A673 (cell line): ENCODE data around the gene ABI1. TPM values are rescaled to one million over a fixed set of nuclear protein-coding genes. Genes with fewer than 3 reads are reported as not detected.

Experiments
- BruUV-seq: library from RNA; stranded (reverse); fragments of 400-500 nt; replicated peaks from 2 replicates; lab custom pipeline; 2021; lab: Mats Ljungman, UMichigan
- CTCF ChIA-PET: fragments of 300-600 bp; sonication (Branson Sonifier 250); formaldehyde crosslinking; loops from one replicate; lab custom pipeline; 2022; ENCODE audit warnings: antibody characterized with exemption; lab: Charles Lee
- POLR2A ChIA-PET: fragments of 300-600 bp; sonication (Branson Sonifier 250); formaldehyde crosslinking; loops from one replicate; lab custom pipeline; 2022; ENCODE audit warnings: antibody characterized with exemption; ENCODE audit not compliant: low non-redundant PET; lab: Charles Lee
- DNase-seq: peaks from one replicate; pipeline ENCODE4 v3.0.0-alpha.2; 2015; ENCODE audit warnings: low spot score
- H3K27ac ChIP-seq: fragments of 200-600 bp; sonication (generic); 2 replicates; pipeline ENCODE4 v1.5.1; 2016; ENCODE audit warnings: mixed run types, low read depth, mild to moderate bottlenecking, mixed read lengths, antibody characterized with exemption, low read length; ENCODE audit not compliant: poor library complexity, severe bottlenecking
- H3K27me3 ChIP-seq: fragments of 200-600 bp; sonication (generic); replicated peaks from 2 replicates; pipeline ENCODE4 v1.6.1; 2017; ENCODE audit warnings: mixed run types, low read depth, mild to moderate bottlenecking, mixed read lengths, antibody characterized with exemption, low read length; ENCODE audit not compliant: insufficient read depth, poor library complexity
- H3K36me3 ChIP-seq: fragments of 200-600 bp; sonication (generic); 2 replicates; pipeline ENCODE4 v1.6.1; 2016; ENCODE audit warnings: mixed run types, mild to moderate bottlenecking, mixed read lengths, antibody characterized with exemption, low read length; ENCODE audit not compliant: insufficient read depth, poor library complexity, severe bottlenecking
- H3K4me1 ChIP-seq: fragments of 200-600 bp; sonication (generic); 2 replicates; pipeline ENCODE4 v1.6.1; 2017; ENCODE audit warnings: mixed run types, mild to moderate bottlenecking, mixed read lengths, antibody characterized with exemption, low read length; ENCODE audit not compliant: insufficient read depth, poor library complexity, severe bottlenecking
- H3K4me3 ChIP-seq: fragments of 200-600 bp; sonication (generic); 2 replicates; pipeline ENCODE4 v1.5.1; 2016; ENCODE audit warnings: low read depth, mixed run types, mild to moderate bottlenecking, mixed read lengths, low read length; ENCODE audit not compliant: poor library complexity, severe bottlenecking
- H3K9me3 ChIP-seq: fragments of 200-600 bp; sonication (generic); 2 replicates; pipeline ENCODE4 v1.6.1; 2016; ENCODE audit warnings: mixed run types, low read depth, mild to moderate bottlenecking, mixed read lengths, antibody characterized with exemption, low read length; ENCODE audit not compliant: poor library complexity, severe bottlenecking
- EZH2 ChIP-seq: fragments of 200-600 bp; sonication (generic); IDR thresholded peaks from 2 replicates; pipeline ENCODE4 v1.6.1; 2017; ENCODE audit warnings: borderline replicate concordance, low read depth, mild to moderate bottlenecking, mixed read lengths, antibody characterized with exemption, low read length; ENCODE audit not compliant: poor library complexity, severe bottlenecking
- intact Hi-C: fragments of 100-400 bp; cut with micrococcal nuclease; formaldehyde crosslinking; loops from one replicate; pipeline ENCODE4 v1.10.0; 2022; ENCODE audit not compliant: unreplicated experiment
- total RNA-seq: library from RNA; stranded (reverse); gene quantifications from 2 replicates; pipeline ENCODE4 v1.2.3, GENCODE V29; 2021
- TF ChIP-seq, protein P1 (sequence below): fragments of 300-800, 200-600 bp; sonication (generic); conservative IDR thresholded peaks from 2 replicates; pipeline ENCODE4 v1.5.1; 2017; ENCODE audit warnings: low read depth, mild to moderate bottlenecking, antibody characterized with exemption, low read length, moderate library complexity, mixed read lengths

The ABI1 gene
- total RNA-seq, 1 experiment from 2014 or later: 70.5 TPM

GRCh38 chr10:26800468-26800867, 60.3 kb downstream of the ABI1 start:
- Histone ChIP-seq H3K27me3 (no peaks in the 10 kb centered on the region), H3K9me3 (no peaks in the 10 kb centered on the region), H3K36me3 (no peaks in the 10 kb centered on the region), H3K27ac (no peak overlapping the region), H3K4me1 (peaks cover 6% of the 10 kb centered on the region), H3K4me3 (no peak overlapping the region)
- intact Hi-C loops: no loop called here
- ChIA-PET CTCF (no interaction called here), POLR2A (no interaction called here)
- TF ChIP-seq EZH2: no peak
- TF ChIP-seq, protein P1, sequence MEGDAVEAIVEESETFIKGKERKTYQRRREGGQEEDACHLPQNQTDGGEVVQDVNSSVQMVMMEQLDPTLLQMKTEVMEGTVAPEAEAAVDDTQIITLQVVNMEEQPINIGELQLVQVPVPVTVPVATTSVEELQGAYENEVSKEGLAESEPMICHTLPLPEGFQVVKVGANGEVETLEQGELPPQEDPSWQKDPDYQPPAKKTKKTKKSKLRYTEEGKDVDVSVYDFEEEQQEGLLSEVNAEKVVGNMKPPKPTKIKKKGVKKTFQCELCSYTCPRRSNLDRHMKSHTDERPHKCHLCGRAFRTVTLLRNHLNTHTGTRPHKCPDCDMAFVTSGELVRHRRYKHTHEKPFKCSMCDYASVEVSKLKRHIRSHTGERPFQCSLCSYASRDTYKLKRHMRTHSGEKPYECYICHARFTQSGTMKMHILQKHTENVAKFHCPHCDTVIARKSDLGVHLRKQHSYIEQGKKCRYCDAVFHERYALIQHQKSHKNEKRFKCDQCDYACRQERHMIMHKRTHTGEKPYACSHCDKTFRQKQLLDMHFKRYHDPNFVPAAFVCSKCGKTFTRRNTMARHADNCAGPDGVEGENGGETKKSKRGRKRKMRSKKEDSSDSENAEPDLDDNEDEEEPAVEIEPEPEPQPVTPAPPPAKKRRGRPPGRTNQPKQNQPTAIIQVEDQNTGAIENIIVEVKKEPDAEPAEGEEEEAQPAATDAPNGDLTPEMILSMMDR: no peak
- DNase-seq: no peak
- BruUV-seq: no TSS peak

GRCh38 chr10:26799342-26799741, 61.4 kb downstream of the ABI1 start:
- ChIA-PET POLR2A (no interaction called here), CTCF (no interaction called here)
- TF ChIP-seq, protein P1: no peak
- no peak for TF ChIP-seq EZH2
- Histone ChIP-seq H3K9me3 (no peaks in the 10 kb centered on the region), H3K36me3 (no peaks in the 10 kb centered on the region), H3K27ac (peak overlapping the region; percentile 38), H3K4me3 (no peak overlapping the region), H3K4me1 (peaks cover 6% of the 10 kb centered on the region), H3K27me3 (no peaks in the 10 kb centered on the region)
- intact Hi-C loops: no loop called here
- no TSS peak for BruUV-seq
- peak; percentile 51 for DNase-seq

DNA sequence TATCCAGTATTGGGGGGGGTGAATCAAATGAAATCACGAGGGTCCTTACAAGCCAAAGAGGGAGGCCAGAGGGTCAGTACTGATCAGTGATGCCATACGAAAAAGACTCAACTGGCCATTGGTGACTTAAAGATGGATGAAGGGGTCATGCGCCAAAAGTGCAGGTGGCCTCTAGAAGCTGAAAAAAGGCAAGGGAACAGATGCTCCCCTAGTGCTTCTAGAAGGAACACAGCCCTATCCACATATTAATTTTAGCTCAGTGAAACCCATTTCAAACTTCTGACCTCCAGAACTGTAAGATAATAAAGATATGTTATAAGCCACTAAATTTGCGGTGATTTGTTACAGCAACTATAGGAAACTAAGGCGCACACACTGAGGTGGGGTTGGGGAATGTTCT, 62.5 kb downstream of the ABI1 start:
- intact Hi-C loops: no loop called here
- Histone ChIP-seq H3K27ac (no peak overlapping the region), H3K4me1 (peaks cover 6% of the 10 kb centered on the region), H3K9me3 (no peaks in the 10 kb centered on the region), H3K4me3 (no peak overlapping the region), H3K27me3 (no peaks in the 10 kb centered on the region), H3K36me3 (no peaks in the 10 kb centered on the region)
- no TSS peak for BruUV-seq
- TF ChIP-seq, protein P1: no peak
- TF ChIP-seq EZH2: no peak
- ChIA-PET CTCF (no interaction called here), POLR2A (no interaction called here)
- DNase-seq: no peak
